Measurements from ENCODE around the gene UNC45A. TPM values are rescaled to one million over a fixed set of nuclear protein-coding genes. Genes with fewer than 3 reads are reported as not detected.

UNC45A gene
- total RNA-seq, 1 donor from 2014 or later: 67.0 TPM

GRCh38 chr15:90990446-90990845, 55.4 kb downstream of the UNC45A start:
- H3K9me3 Mint-ChIP-seq: no peaks in the 10 kb centered on the region
- DNase-seq: no peak
- peaks cover 13% of the 10 kb centered on the region for H3K36me3 Mint-ChIP-seq (ENCODE audit: low read depth)
- H3K27ac Mint-ChIP-seq: no peak overlapping the region
- no peaks in the 10 kb centered on the region for H3K27me3 Mint-ChIP-seq
- intact Hi-C loops (cut with micrococcal nuclease): no loop called here
- H3K4me1 Mint-ChIP-seq: peaks cover 44% of the 10 kb centered on the region
- no peak overlapping the region for H3K4me3 Mint-ChIP-seq

GRCh38 chr15:90991587-90992285, 56.7 kb downstream of the UNC45A start:
- peak overlapping the region; percentile 15 for H3K27ac Mint-ChIP-seq
- H3K4me3 Mint-ChIP-seq: peak overlapping the region; percentile 36
- peaks cover 9% of the 10 kb centered on the region for H3K36me3 Mint-ChIP-seq (ENCODE audit: low read depth)
- no peaks in the 10 kb centered on the region for H3K27me3 Mint-ChIP-seq
- H3K4me1 Mint-ChIP-seq: peaks cover 40% of the 10 kb centered on the region
- no peak for DNase-seq
- intact Hi-C loops (cut with micrococcal nuclease): no loop called here
- no peaks in the 10 kb centered on the region for H3K9me3 Mint-ChIP-seq

GRCh38 chr15:90994059-90994416, 59.0 kb downstream of the UNC45A start:
- Mint-ChIP-seq H3K36me3 (ENCODE audit: low read depth) (peaks cover 18% of the 10 kb centered on the region), H3K27ac (peak overlapping the region; percentile 100), H3K4me1 (peaks cover 27% of the 10 kb centered on the region), H3K4me3 (peak overlapping the region; percentile 100), H3K9me3 (no peaks in the 10 kb centered on the region), H3K27me3 (no peaks in the 10 kb centered on the region)
- DNase-seq: no peak
- intact Hi-C loops (cut with micrococcal nuclease): loop anchor here (1.0 kb wide), 3 partner anchors 28 to 62 kb away; partner anchors contain the start of genes HDDC3, RCCD1 and VPS33B

- intact Hi-C loops (cut with micrococcal nuclease): loop anchor here (1.0 kb wide), 3 partner anchors 28 to 62 kb away; partner anchors contain the start of genes HDDC3, RCCD1 and VPS33B
- peaks cover 23% of the 10 kb centered on the region for H3K36me3 Mint-ChIP-seq (ENCODE audit: low read depth)
- peak within 1 kb of the TSS; percentile 100 for H3K27ac Mint-ChIP-seq
- H3K9me3 Mint-ChIP-seq: no peaks in the 10 kb centered on the region
- H3K27me3 Mint-ChIP-seq: no peaks in the 10 kb centered on the region
- peak; percentile 100 for DNase-seq
- H3K4me3 Mint-ChIP-seq: peak within 1 kb of the TSS; percentile 100
- peaks cover 27% of the 10 kb centered on the region for H3K4me1 Mint-ChIP-seq
Observed at GRCh38 chr15:90994417-90995311, 59.6 kb downstream of the UNC45A start, which contains the start of gene PRC1. Gene PRC1, minus strand, starts transcription at chr15:90994535. Its CDS starts 118 bp downstream, at chr15:90994417.

- no peak overlapping the region for H3K27ac Mint-ChIP-seq
- no peak for DNase-seq
- no peaks in the 10 kb centered on the region for H3K9me3 Mint-ChIP-seq
- peaks cover 10% of the 10 kb centered on the region for H3K4me1 Mint-ChIP-seq
- intact Hi-C loops (cut with micrococcal nuclease): no loop called here
- no peak overlapping the region for H3K4me3 Mint-ChIP-seq
- no peaks in the 10 kb centered on the region for H3K27me3 Mint-ChIP-seq
- peaks cover 42% of the 10 kb centered on the region for H3K36me3 Mint-ChIP-seq (ENCODE audit: low read depth)
Observed at GRCh38 chr15:90998737-90999136, 63.7 kb downstream of the UNC45A start.

GRCh38 chr15:91001209-91001608, 66.1 kb downstream of the UNC45A start:
- DNase-seq: no peak
- no peak overlapping the region for H3K27ac Mint-ChIP-seq
- H3K27me3 Mint-ChIP-seq: no peaks in the 10 kb centered on the region
- intact Hi-C loops (cut with micrococcal nuclease): no loop called here
- H3K4me1 Mint-ChIP-seq: peaks cover 4% of the 10 kb centered on the region
- H3K9me3 Mint-ChIP-seq: no peaks in the 10 kb centered on the region
- peaks cover 57% of the 10 kb centered on the region for H3K36me3 Mint-ChIP-seq (ENCODE audit: low read depth)
- no peak overlapping the region for H3K4me3 Mint-ChIP-seq

Other genes with a start within 250 kb of the UNC45A start
- 64.1 and 66.4 TPM in 2 replicates for gene BLM, start 217.9 kb upstream of the UNC45A start, total RNA-seq
- 432 TPM in 2 replicates for gene FURIN, start 66.7 kb upstream of the UNC45A start, total RNA-seq
- gene FES, start 50.8 kb upstream of the UNC45A start, total RNA-seq: 32.5 and 33.7 TPM in 2 replicates
- gene MAN2A2, start 32.0 kb upstream of the UNC45A start, total RNA-seq: 196 and 206 TPM in 2 replicates
- 36.3 and 39.9 TPM in 2 replicates for gene HDDC3, start 2.7 kb upstream of the UNC45A start, total RNA-seq
- 28.0 and 32.3 TPM in 2 replicates for gene RCCD1, start 19.6 kb downstream of the UNC45A start, total RNA-seq
- gene PRC1, start 59.2 kb downstream of the UNC45A start, total RNA-seq: 85.0 and 86.2 TPM in 2 replicates
- gene VPS33B, start 87.3 kb downstream of the UNC45A start, total RNA-seq: 18.9 and 19.5 TPM in 2 replicates
- gene SV2B, start 165.0 kb downstream of the UNC45A start, total RNA-seq: 0.05 and 0.07 TPM in 2 replicates